Lung (tissue), 12 donors: ENCODE measurements around the gene LHB. TPM values are rescaled to one million over a fixed set of nuclear protein-coding genes. Genes with fewer than 3 reads are reported as not detected.

Experiments used
- ATAC-seq: fragments of 200-7000 bp; cut with Tn5 transposase; one replicate; pipeline ENCODE4 v1.9.1; 2020; ENCODE audit warnings: moderate number of reproducible peaks; ENCODE audit not compliant: insufficient read depth, low FRiP score
- DNase-seq, 3 donors: peaks; one replicate each; pipeline ENCODE4 v3.0.0-alpha.2; 2013 to 2017
- H3K27ac ChIP-seq, 2 donors: one replicate each; pipeline ENCODE4 v1.5.1; 2013; ENCODE audit warnings: mild to moderate bottlenecking in 2 of 2, moderate library complexity in 2 of 2, control low read depth in 1 of 2, inconsistent platforms in 1 of 2, low read depth in 1 of 2, low read length in 1 of 2
- H3K27me3 ChIP-seq, 3 donors: one replicate each; pipeline ENCODE4 v1.5.1; 2013; ENCODE audit warnings: low read length in 2 of 3; ENCODE audit not compliant: control insufficient read depth in 3 of 3, insufficient read depth in 3 of 3
- H3K36me3 ChIP-seq, 4 donors: one replicate each; pipeline ENCODE4 v1.5.1; 2013; ENCODE audit warnings: low read length in 4 of 4, mild to moderate bottlenecking in 1 of 4, moderate library complexity in 1 of 4; ENCODE audit not compliant: control insufficient read depth in 4 of 4, insufficient read depth in 4 of 4
- H3K4me1 ChIP-seq, 5 donors: one replicate each; pipeline ENCODE4 v1.5.1; 2013; ENCODE audit warnings: low read length in 5 of 5, mild to moderate bottlenecking in 2 of 5, moderate library complexity in 1 of 5; ENCODE audit not compliant: control insufficient read depth in 5 of 5, insufficient read depth in 5 of 5
- H3K4me3 ChIP-seq: one replicate; pipeline ENCODE4 v1.5.1; 2013; ENCODE audit warnings: mild to moderate bottlenecking, control low read depth, moderate library complexity
- H3K9ac ChIP-seq, 2 donors: one replicate each; pipeline ENCODE4 v1.5.1; 2013; ENCODE audit warnings: low read length in 2 of 2, control low read depth in 1 of 2; ENCODE audit not compliant: insufficient read depth in 1 of 2
- H3K9me3 ChIP-seq, 4 donors: one replicate each; pipeline ENCODE4 v1.5.1; 2013; ENCODE audit warnings: low read length in 3 of 4, mild to moderate bottlenecking in 1 of 4, moderate library complexity in 1 of 4; ENCODE audit not compliant: control insufficient read depth in 4 of 4, insufficient read depth in 3 of 4
- CTCF ChIP-seq: IDR thresholded peaks from 2 replicates; pipeline ENCODE4 v1.5.1; 2012; ENCODE audit warnings: mild to moderate bottlenecking; ENCODE audit errors: control extremely low read depth, extremely low read depth
- WGBS, 2 donors: extraction: QIAGEN DNeasy Blood & Tissue Kit; methylation state at CpG; one replicate each; pipeline ENCODE4 v1.1.7; 2013; 5-methylcytosine and 5-hydroxymethylcytosine counted together
- polyA plus RNA-seq, 2 donors: library from polyadenylated mRNA; stranded (reverse); fragments of 200-250 nt; gene quantifications; one replicate each; pipeline ENCODE4 v1.2.1, GENCODE V29; 2013
- total RNA-seq, 2 donors: library from RNA; depleted of rRNA in 1 of 2; stranded (reverse); fragments of >200 nt in 1 of 2; gene quantifications; one replicate each; pipeline ENCODE4 v1.2.1, GENCODE V29; 2014 to 2021
- donor health status: control.
- donor health status: control.
- donor health status: Bipolar disorder and iron deficiency.
- donor health status: healthy.
- donor health status: DM: yes; HTN: yes; CAD: no.

The LHB gene
- total and polyA plus RNA-seq, 4 donors, result 0.32 to 0.74 (median 0.67) TPM; not detected in 1

- Histone ChIP-seq H3K27ac (peak overlapping the region in 1 of 2 donors; percentile 17), H3K4me1 (peaks cover 0 to 11% (median 0%) of the 10 kb centered on the region in 5 donors), H3K9ac (no peak overlapping the region), H3K36me3 (peaks cover 16 to 57% (median 30%) of the 10 kb centered on the region in 4 donors), H3K4me3 (no peak overlapping the region), H3K9me3 (no peaks in the 10 kb centered on the region), H3K27me3 (no peaks in the 10 kb centered on the region)
- ATAC-seq, result peak; percentile 66
- TF ChIP-seq CTCF, result peak; percentile 96
- DNase-seq, result peak; percentile 86 to 89 (median 87)
- 16 to 17% methylated on average over 19 of the region's 19 CpGs for WGBS, 2 donors
Observed at GRCh38 chr19:48970923-48971395, 45.9 kb downstream of the LHB start.

GRCh38 chr19:48970139-48970766 lies 46.6 kb downstream of the LHB start:
- peaks cover 14 to 61% (median 30%) of the 10 kb centered on the region in 4 donors for H3K36me3 ChIP-seq
- 90 to 96% methylated on average over 23 of the region's 23 CpGs for WGBS, 2 donors
- DNase-seq, result no peak

GRCh38 chr19:48969276-48970138 lies 47.4 kb downstream of the LHB start:
- H3K9me3 ChIP-seq, result no peaks in the 10 kb centered on the region
- H3K27me3 ChIP-seq, result no peaks in the 10 kb centered on the region
- peaks cover 14 to 60% (median 29%) of the 10 kb centered on the region in 4 donors for H3K36me3 ChIP-seq
- ATAC-seq (no peak), DNase-seq (no peak)
- TF ChIP-seq CTCF, result no peak
- no peak overlapping the region for H3K9ac ChIP-seq
- H3K27ac ChIP-seq, result no peak overlapping the region
- H3K4me3 ChIP-seq, result no peak overlapping the region
- peaks cover 0 to 14% (median 2%) of the 10 kb centered on the region in 5 donors for H3K4me1 ChIP-seq
- 94 to 97% methylated on average over 44 to 45 of the region's 45 CpGs for WGBS, 2 donors

More at GRCh38 chr19:48970139-48970766, 46.6 kb downstream of the LHB start:
- no peak for TF ChIP-seq CTCF
- Histone ChIP-seq H3K27ac (no peak overlapping the region), H3K4me3 (no peak overlapping the region), H3K9ac (no peak overlapping the region), H3K9me3 (no peaks in the 10 kb centered on the region), H3K27me3 (no peaks in the 10 kb centered on the region), H3K4me1 (peaks cover 0 to 12% (median 0%) of the 10 kb centered on the region in 5 donors)
- no peak for ATAC-seq
